Stimulated activated CD8-positive, alpha-beta memory T cell treated with anti-CD3 and anti-CD28 coated beads, Interleukin-7, amount 100 ng/mL, for 48 hours (primary cell): ENCODE data around the gene MAPRE2.

ENCODE experiments used
- DNase-seq, 2 donors: peaks; one replicate each; pipeline ENCODE4 v3.0.0-alpha.2; 2020; ENCODE audit warnings: low read depth in 1 of 2; ENCODE audit errors: extremely low read depth in 1 of 2

The MAPRE2 gene

DNA sequence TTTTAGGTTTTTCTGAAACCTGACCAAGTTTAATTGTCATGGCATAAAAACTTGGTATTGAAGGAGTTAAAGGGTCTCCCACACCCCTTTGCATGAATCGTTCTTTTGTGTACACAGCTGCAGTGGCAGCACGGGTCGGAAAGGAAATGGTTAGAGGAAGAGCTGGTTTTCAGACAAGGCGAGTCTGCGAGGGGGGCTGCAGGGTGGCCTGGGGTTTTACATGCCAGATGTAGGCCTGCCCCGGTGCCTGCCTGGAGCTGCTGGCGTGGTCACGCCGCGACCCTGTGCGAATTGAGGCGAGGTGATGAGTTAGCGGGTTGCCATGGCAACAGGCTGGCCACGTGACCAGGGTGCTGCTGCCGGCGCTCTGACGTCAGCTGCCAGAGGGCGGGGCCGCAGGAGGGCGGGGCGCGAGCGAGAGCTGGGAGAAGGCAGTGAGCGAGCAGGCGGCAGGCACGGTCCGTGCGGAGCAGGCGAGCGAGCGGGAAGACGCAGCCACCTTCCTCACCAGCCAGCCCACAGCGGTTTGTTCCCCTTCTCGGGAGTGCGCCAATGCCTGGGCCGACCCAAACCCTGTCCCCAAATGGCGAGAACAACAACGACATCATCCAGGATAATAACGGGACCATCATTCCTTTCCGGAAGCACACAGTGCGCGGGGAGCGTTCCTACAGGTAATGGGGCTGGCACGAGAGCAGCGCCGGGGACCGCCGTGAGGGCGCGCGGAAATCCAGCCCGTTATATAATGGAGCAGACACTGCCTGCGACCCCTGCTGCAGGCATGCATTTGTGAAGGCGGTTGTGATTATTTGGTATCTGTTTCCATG is at the start of gene MAPRE2:
TSS of gene MAPRE2 (plus strand) at position 426 of the 827 bp plus-strand sequence. CDS start at position 553, 127 bp downstream.
- DNase-seq: peak; percentile 98 to 99

DNA sequence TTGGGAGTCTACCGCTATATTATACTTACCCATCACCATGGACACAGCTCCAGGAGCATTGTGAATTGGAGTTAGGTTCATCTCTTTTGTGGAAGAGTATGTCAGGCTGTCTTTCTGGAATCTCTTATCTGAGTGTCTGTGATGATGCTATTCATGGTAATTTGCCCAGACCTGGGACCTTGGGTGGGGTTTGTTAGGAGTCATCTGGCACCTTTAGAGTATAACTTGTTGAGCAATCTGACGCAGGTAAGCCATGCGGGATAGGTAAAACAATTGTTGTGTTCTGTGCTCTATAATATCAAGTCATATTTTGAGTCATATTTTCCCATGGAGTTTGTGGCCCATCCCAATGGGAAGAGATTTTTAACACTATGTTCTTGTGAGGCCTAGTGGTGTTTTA is 49.7 kb upstream of the MAPRE2 start:
- DNase-seq: no peak

- no peak for DNase-seq
Observed at GRCh38 chr18:34993289-34993688, 47.9 kb upstream of the MAPRE2 start.

DNA sequence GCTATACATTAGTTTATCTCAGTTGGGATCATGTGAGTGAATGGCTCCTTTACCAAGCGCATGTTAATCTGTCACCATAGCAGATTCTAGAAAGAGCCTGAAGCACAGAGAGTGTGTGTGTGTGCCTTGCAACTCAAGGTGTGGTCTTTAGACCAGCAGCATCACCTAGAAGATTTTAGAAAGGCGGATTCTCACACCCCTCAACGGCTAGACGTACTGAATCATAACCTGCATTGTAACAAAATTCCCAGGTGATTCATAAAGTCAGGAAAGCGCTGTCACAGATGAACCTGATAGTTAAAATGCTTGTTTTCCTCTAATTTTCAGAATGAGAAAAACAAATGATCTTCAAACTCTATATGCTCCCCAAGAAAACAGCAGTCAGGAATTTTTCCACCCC is 45.5 kb upstream of the MAPRE2 start:
- no peak for DNase-seq

- DNase-seq: no peak
Observed at GRCh38 chr18:34998661-34999060, 42.6 kb upstream of the MAPRE2 start.

DNA sequence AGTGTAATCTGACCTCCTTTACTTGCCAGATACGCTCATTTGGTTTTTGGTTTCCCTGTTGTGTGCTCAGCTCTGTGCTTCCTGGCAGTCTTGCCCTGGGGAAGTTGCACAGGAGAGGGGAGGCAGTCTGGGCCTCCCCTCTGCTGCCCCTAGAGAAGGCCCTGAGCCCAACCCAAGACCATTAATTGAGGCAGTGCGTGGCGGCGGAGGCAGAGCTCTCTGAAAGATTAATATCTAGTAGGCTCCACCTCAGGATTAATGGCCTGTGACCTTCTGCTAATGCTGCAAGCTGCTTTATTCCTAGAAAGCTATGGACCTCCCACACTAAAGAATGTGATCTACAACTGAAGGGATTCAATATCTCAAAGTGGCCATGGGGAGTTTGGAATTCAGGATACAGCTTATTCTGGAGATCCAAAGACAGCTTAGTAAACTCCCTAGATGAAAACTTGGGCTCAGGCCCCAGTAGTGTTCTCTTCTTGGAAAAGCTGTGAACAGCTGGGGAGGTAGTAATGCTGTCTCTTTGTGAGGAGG is 41.4 kb upstream of the MAPRE2 start:
- DNase-seq: no peak

DNA sequence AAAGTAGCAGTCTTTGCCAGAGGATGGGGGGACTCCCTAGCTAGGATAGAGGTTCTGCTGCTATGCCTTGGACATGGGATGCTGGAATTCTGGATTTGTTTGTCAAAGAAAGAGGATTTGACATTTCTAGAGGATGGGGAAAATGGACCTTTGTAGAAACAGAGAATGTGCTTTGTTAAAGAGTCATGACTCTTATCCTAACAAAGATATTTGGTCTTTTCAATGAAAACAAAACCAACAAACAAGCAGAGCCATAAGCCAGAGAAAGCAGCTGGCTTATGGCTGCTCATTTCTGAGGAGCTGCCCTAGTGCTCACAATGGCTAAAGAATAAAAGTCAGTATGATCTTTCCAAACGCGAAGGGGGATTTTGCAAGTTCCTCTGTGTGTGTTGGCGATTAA is 40.8 kb upstream of the MAPRE2 start:
- no peak for DNase-seq

- no peak for DNase-seq
Observed at GRCh38 chr18:35002120-35002519, 39.1 kb upstream of the MAPRE2 start.

DNA sequence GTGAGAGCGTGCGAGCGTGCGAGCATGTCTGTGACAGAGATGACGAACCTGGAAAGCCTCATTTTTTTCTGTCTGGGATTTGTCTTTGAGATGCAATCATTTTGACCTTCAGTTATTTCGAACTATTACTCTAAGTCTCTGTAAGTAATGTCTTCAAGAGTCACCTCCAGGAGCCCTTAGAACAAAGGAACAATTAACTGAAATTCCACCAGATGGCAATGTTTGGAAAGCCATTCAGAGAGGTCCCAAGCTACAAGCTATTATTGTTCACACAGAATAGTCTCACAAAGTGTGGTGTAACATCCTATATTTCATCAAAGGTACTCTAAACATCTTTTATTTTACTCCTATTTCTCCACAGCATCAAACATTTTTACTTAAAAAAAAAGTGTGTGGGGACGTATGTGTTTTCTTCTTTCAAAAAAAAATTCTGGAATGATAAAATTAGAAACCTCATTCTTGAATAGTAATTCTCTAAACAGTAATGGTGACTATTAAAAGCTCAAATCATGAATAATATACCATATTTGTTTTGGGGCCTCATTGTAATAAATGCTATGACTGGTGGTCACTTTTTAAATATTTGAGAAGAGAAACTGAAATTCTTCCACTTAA is 35.1 kb upstream of the MAPRE2 start:
- DNase-seq: no peak

DNA sequence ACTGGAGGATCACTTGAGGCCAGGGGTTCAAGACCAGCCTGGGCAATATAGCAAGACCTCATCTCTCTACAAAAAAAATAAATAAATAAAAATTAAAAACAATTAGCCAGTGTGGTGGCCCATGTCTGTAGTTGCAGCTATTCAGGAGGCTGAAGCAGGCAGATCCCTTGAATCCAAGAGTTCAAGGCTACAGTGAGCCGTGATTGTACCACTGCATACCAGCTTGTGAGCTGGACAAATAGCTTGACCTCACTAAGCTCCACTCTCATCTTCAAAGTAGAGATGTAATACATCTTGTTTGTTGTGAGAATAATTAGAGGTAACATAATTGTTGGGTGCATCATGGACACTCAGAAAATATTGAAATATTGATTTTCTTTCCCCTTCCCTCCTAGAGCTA is 31.1 kb upstream of the MAPRE2 start:
- DNase-seq: no peak

GRCh38 chr18:35010993-35011392 is 30.2 kb upstream of the MAPRE2 start:
- DNase-seq: no peak

- no peak for DNase-seq
Observed at GRCh38 chr18:35019933-35020332, 21.3 kb upstream of the MAPRE2 start.

DNA sequence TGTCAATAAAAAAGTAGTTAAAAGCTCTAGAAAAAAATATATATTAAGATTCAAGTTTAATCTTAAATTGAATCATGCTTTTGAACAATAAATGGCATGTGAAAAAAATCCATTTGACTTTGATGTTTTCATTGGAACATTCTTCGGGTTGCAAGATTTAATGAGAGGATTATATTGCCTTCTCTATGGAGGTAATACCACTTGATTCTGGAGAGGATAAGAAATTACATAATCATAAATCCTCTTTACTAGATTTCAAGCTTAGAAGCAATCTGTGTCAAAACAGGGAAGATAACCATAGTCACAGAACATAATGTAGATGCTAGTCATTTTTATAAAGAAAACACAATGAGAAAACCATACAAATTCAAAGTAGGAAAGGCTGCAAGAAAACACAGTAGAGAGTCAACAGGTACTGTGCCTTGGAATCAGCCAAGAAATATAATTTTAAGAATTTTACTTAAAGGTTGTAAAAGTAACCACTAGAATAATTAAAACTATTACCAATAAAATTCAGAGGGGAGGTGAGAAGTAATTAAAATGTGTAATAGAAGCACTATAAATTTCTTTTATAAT is 18.7 kb upstream of the MAPRE2 start:
- DNase-seq: no peak

DNA sequence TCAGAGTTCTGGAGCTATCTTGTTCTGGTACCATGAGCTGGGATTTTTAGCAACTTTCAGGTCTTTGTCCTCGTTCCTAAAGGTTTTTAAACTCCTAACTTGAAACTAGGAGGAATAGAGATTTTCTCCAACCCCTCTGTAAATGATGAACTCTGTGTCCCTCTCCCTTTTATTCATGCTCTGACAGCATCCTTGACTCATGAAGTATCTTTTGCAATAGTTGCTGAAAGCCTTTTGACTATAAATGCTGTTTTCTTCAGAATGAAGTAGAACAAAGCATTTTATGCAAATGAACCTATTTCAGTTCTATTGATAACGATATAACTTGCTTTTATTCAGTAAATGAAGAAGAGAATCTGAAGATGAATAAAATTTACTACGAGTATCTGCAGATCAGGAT is 17.0 kb upstream of the MAPRE2 start:
- no peak for DNase-seq

- no peak for DNase-seq
Observed at GRCh38 chr18:35024965-35025364, 16.2 kb upstream of the MAPRE2 start.

DNA sequence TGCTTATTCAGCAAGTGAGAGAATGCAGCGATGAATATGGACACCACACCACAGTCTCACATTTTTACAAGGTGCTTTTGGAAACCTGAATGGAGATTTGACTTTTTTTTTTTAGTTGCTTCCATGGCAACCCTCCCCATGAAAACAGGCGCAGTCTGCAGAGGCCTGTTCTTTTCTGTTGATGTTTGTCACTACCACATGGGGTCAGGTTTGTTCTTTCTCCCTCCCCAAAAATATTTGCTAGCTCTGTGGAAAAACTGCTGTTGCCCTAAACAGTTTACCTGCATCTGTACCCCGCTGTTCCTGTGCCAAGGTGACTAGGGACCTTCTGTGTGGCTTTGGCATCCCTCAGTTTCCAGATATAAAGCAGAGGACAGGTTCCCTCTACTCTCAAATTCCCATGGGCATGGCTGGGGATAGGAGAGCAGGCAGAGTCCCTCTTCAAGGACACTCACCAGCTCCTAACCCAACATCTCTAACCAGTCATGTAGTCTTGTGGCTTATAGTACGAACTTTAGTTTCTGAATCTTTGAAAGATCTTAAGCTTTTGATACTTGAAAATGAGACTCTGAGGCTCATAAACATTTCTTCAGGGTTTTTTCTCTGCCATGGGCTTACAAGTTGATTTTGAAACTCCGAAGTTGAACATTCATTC is 14.7 kb upstream of the MAPRE2 start:
- no peak for DNase-seq

- DNase-seq: no peak
Observed at GRCh38 chr18:35027206-35027605, 14.0 kb upstream of the MAPRE2 start.

- no peak for DNase-seq
Observed at GRCh38 chr18:35028536-35028935, 12.7 kb upstream of the MAPRE2 start.

DNA sequence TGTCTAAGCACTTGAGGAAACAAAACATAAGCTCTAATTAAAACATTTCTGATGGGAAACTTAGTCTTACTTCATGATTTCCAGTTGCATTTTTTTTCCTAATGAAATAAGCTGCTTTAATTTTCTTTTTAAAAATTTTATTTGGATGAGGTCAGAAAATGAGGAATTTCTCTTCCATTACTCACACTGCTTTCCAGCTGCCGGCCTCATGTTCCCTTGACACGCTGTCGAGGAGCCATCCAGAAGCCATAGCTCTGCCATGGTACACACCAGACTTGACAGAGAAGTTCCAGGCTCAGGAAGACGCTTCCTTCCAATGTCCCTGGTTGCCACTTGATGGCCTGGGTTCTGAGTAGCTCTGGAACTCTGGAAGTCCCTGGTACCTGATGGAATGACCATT is 12.1 kb upstream of the MAPRE2 start:
- DNase-seq: no peak

DNA sequence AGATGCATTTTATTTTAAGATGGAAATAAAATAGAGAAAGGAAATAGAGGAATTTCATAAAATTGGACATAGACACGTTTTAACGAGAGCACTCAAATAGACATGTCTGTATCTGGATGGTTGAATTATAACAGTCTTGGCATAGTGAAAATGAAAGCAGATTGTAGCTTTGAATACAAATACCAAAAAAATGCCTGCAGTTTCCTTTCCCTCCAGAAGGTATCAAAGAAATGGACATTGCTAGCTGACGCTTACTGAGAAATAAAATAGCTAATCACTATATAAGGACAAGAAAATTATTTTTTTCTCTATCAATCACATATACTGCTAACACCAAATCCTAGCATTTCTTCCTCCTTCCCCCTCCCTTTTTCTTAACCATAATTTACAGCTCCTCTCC is 11.4 kb upstream of the MAPRE2 start:
- DNase-seq: no peak

- DNase-seq: no peak
Observed at GRCh38 chr18:35030277-35030989, 10.8 kb upstream of the MAPRE2 start.
